ENCODE measurements around the gene IRF2BPL.

DNA sequence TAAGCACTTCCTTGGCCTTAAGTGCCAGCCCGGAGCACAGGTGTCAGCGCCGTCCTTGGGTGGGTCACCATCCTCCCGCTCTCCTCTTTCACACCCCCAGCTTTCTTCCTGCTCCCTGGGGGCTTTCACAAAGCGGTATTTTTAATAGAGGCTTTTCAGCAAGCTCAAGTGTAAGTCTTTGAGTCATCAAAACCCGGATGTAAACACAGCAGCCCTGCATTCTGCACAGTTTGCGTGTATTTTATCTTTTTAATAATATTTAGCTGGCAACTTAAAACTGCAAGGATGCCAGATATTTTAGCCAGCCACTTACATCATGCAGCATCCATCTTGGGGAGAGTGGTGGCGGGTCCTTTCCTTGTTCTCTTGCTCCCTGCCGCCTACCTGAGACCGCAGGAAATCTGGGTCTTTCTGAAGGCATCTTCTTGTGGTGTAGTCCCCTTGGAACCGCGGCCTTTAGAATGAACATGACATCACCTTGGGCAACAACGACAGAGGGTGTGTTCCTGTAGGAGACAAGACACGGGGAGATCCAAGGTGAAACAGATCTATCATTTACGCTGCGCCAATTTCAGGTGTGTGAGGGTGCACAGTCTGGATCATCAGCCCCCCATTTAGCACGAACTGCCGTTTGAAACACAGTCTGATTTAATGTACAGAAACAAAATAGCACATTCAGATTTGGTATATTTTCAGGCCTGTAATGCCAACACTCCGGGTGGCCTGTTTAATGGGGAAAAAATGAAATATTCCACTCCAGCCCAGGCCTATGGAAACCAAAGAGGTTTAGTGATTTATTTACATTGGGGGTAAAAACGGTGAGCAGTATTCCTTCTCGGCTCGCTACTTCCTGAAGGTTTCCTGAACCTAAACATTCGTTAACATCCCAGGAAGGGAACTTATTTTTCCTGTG lies 12.5 kb upstream of the IRF2BPL start:
- TF ChIP-seq, protein P1, sequence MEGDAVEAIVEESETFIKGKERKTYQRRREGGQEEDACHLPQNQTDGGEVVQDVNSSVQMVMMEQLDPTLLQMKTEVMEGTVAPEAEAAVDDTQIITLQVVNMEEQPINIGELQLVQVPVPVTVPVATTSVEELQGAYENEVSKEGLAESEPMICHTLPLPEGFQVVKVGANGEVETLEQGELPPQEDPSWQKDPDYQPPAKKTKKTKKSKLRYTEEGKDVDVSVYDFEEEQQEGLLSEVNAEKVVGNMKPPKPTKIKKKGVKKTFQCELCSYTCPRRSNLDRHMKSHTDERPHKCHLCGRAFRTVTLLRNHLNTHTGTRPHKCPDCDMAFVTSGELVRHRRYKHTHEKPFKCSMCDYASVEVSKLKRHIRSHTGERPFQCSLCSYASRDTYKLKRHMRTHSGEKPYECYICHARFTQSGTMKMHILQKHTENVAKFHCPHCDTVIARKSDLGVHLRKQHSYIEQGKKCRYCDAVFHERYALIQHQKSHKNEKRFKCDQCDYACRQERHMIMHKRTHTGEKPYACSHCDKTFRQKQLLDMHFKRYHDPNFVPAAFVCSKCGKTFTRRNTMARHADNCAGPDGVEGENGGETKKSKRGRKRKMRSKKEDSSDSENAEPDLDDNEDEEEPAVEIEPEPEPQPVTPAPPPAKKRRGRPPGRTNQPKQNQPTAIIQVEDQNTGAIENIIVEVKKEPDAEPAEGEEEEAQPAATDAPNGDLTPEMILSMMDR (IDR thresholded peaks at IDR 0.05; ENCODE audit: low read depth, low read length) = no peak
- no peak for TF ChIP-seq EZH2phosphoT487 (IDR thresholded peaks at IDR 0.05; ENCODE audit: low read depth)
